GM21529 (cell line): Measurements from ENCODE around the gene TMEM91.

Experiments
- ATAC-seq: cut with Tn5 transposase; IDR thresholded peaks from one replicate; pipeline ENCODE4 v1.9.1; 2021; ENCODE audit not compliant: unreplicated experiment

Gene TMEM91

DNA sequence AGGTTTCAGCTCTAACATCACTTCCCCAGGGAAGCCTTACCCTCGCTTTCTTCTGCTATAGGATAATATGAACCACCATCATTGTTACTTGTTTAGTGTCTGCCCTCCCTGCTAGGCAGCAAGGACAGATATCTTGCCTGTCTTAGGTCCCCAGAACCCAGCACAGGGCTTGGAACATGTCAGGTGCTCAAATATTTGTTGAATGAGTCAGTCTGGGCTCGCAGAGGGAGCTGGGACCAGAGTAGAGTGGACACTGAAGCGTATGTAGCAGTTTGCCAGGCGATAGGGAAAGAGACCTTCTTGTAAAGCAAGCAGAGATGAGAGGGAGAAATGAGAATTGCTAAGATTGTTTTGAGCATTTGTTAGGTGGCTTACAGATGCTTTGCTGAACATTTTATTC lies 33.0 kb downstream of the TMEM91 start:
- no peak for ATAC-seq

DNA sequence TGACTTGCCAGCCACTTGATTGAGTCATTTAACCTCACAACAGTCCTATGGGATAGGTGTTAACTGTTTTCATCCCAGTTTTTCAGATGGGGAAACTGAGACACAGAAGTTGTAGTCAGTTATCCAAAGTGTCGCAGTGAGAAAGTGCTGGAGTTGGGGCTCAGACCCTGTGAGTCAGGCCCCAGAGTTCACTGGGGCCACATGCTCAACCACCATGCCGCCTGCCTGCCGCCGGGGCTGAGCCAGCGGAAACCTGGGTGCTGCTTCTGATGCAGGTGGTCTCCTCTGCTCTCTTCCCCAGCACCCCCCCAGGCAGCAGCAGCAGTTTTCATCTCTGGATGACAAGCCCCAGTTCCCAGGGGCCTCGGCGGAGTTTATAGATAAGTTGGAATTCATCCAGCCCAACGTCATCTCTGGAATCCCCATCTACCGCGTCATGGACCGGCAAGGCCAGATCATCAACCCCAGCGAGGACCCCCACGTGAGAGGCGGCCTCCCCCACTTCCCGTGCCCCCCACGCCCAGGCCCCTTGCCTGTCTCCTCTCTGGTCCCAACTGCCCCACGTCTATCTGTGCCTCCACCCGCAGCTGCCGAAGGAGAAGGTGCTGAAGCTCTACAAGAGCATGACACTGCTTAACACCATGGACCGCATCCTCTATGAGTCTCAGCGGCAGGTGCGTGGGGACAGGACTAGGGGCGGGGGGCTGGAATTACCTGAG lies 34.2 kb downstream of the TMEM91 start:
- ATAC-seq: no peak

DNA sequence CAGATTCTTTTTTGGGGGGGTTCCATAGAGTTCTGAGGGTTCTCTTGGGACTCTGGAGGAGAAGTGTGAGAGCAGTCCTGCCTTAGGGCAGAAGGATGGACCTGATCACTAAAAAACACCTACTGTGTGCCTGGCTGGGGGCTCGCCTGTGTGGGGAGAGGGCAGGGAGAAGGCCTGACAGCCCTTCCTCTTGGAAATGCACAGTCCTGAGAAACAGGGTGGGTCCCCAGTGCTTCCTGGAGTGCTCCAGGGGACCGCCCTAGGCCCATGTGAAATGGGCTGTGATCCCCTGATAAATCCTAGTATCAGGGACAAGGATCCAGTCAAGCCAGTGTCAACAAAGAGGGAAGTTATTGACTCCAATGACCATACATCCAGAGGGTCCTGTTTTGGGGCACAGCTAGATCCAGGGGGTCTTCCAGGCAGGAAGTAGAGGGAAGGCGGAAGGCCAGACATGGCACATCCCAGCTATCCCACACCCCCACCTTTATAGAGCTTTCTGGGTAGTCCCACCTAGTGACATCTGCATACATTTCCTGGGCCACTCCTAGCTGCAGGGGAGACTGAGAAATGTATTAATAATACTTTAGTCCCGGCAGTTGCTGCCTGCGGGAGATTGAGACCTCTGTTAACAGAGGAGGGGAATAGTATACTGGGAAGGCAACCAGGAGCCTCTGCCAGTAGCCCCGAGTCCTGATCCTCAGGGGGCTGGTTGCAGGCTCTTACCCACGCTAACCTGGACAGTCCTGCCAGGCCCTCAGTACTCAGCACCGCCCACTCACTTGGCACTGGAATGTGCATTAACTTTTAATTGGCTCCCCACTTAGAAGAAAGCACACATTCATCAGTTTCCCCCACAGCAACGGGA lies 35.0 kb downstream of the TMEM91 start:
- ATAC-seq: no peak

DNA sequence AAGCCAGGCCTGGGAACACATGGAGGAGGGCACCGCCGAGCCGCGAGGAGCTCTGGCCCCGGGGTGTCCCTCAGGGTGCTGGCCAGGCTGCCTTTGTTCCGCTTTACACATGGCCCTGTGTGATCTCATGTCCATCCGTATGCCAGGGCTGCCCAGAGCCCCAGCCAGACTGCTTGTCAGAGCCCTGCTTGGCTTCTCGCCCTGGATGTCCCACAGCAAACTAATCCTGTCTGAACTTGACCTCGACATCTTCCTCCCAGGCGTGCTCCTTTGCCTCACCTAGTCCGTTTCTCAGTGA lies 35.6 kb downstream of the TMEM91 start:
- ATAC-seq: no peak

DNA sequence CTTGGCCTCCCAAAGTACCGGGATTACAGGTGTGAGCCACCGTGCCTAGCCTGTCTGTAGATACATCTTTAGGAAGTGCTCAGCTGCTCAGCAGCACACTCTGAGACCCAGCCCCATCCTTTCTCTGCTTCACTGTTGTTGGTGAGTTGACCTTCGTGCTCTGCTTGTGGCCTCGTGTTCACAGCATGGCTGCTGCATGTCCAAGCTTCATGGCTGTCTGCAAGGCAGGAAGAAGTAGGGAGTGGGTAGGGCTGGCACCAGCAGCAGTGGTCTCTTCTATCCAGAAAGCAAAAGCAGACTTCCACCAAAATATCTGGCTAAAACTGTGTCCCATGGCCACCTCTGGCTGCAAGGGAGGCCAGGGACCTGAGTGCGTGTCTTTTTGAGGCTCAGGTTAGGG lies 36.6 kb downstream of the TMEM91 start:
- ATAC-seq: no peak

DNA sequence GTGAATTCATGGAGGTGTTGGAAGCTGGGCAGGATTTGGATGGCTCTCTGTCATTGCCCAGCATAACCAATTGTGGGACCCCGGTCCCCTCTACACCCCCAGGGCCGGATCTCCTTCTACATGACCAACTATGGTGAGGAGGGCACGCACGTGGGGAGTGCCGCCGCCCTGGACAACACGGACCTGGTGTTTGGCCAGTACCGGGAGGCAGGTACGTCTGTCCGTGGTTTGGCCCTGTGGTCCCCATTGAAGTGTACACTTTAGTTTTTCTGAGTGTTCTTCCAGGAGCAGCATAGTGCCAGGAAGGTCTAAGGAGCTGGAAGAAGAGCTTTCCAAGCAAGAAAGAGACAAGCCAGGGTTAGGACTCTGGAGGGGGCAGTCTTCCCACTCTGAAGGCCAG lies 37.6 kb downstream of the TMEM91 start:
- no peak for ATAC-seq

DNA sequence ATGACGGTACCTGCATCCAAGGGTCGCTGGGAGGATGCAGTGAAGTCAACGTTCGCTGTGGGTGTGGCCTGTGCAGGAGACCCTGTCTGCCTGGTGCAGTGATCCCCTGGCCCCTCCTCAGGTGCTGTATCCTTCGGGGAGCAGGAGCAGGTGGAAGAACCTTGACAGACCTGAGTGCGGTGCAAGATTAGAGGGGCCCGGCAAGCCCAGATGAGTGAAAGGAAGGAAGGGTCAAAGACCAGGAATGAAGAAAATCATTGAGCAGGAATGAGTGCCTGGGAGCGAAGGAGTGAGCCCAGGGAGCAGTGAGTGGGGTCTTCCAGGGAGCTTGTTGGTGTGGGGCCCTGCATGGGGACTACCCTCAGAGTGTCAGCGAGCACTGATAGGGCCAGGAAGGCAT lies 38.1 kb downstream of the TMEM91 start:
- ATAC-seq: no peak

DNA sequence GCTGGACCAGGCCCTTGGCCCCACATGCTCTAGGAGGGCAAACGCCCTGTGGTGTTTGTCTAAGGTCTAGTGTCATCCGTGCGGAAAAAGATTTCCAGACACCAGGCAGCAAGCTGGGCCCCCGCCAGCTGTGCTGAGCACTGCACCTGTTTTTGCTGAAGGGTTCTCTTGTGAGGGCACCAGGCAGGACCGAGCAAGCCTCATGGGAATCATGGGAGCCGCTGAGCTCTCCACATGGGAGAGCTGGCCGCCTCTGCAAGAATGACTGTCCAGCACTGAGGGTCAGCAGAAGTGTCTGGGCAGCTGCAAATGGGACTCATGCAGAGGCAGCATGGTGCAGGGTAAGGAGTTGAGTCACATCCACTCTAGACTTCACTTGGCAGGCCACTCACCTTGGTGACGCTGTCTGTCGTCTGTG lies 38.8 kb downstream of the TMEM91 start:
- ATAC-seq: no peak

DNA sequence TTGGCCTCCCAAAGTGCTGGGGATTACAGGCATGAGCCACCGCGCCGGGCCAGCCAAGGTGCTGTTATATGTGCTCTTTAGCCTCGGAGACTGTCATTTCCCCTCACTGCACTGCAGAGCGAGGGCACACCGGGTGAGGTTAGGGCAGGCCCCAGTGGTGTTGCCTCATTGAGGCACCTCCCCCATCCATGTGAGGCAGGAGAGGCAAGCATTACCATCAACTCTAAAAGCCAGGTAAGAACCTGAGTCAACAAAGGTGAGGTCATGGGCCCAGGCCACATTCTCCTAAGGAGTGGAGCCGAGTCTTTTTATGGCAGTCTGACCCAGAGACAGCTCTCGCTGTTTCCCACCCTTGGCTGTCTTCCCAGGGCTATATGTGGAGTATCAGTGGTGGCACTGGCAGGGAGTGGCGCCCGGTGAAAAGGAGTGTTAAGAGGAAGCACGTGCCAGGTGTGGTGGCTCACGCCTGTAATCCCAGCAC lies 39.9 kb downstream of the TMEM91 start:
- no peak for ATAC-seq

DNA sequence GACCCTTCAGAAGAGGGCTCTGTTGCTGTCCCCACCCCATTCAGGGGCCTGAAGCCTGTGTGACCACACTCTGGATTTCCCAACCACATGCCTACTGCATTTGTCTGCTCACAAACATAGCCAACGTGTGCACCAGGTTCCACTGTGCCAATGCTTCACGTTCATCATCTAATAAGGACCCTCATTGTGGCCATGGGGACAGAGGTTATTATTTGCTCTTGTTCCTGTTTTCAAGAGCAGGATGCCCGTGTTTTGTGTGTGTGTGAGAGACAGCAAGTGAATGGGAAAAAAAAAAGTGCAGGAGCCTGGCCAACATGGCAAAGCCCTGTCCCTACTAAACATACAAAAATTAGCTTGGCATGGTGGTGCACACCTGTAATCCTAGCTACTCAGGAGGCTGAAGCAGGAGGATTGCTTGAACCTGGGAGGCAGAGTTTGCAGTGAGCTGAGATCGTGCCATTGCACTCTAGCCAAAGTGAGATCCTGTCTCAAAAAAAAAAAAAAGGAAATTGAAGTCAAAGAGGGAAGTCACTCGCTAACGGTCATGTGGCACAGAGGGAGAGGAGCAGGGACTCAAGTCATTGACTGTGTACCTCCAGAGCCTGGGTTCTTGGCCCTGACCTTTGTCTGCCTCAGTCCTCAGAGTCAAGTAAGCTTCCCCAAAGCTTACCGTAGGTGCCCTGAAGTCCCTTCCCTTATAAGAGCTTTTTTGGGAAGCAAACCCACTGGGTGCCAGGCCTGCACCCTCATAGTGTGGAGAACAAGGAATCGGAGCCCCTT lies 44.0 kb downstream of the TMEM91 start:
- ATAC-seq: no peak

DNA sequence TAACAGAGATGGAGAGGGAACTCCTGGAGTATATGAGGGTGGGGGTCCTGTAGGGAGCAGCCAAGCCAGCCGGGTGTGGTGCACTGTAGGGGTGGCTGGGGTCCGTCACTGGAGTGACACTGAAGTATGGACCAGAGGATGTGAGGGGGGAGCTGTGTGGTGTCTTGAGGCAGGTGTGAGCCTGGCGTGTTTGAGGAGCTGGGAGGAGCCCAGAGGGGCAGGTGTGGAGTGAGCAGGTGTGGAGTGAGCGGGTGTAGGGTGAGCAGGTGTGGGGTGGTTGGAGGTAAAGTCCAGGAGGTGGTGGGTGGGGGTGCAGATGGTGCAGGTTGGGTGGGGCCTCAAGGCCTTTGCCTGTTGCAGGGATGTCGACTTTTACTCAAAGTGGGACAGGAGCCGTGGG lies 45.0 kb downstream of the TMEM91 start:
- ATAC-seq: no peak

DNA sequence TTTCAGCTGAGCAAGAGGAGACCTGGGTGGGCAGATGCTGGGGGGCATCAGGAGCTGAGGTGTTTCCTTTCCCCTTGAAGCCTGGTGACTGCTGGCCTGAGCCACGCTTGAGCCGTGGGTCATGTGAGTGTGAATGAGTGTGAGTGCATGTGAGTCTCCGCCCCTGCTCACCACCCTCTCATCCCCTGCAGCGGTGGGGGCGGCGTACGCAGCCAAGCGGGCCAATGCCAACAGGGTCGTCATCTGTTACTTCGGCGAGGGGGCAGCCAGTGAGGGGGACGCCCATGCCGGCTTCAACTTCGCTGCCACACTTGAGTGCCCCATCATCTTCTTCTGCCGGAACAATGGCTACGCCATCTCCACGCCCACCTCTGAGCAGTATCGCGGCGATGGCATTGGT lies 45.6 kb downstream of the TMEM91 start:
- no peak for ATAC-seq

DNA sequence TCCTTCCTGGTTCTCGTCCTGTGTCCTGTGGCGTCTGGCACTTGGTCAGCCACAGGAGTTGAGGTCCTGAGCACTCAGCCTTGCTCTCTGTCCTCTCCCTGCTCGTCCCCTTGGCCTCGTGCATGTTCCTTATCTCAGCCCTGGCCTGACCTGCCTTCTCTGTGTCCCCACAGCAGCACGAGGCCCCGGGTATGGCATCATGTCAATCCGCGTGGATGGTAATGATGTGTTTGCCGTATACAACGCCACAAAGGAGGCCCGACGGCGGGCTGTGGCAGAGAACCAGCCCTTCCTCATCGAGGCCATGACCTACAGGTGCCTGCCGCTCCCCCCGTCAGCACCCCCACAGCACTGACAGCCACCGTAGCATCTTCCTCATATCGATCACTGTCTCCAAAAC lies 46.1 kb downstream of the TMEM91 start:
- no peak for ATAC-seq

DNA sequence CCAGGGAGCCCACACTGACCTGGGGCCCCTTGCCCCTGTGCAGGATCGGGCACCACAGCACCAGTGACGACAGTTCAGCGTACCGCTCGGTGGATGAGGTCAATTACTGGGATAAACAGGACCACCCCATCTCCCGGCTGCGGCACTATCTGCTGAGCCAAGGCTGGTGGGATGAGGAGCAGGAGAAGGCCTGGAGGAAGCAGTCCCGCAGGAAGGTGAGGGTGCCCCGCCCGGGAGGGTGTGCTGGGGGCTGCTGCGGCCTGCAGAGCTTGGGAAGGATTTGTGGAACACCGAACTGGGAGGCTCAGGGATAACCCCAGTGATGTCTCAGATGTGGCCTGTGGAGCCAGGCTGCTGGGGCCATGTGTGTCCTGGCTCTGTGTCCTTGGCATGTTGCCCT lies 46.6 kb downstream of the TMEM91 start:
- ATAC-seq: no peak

DNA sequence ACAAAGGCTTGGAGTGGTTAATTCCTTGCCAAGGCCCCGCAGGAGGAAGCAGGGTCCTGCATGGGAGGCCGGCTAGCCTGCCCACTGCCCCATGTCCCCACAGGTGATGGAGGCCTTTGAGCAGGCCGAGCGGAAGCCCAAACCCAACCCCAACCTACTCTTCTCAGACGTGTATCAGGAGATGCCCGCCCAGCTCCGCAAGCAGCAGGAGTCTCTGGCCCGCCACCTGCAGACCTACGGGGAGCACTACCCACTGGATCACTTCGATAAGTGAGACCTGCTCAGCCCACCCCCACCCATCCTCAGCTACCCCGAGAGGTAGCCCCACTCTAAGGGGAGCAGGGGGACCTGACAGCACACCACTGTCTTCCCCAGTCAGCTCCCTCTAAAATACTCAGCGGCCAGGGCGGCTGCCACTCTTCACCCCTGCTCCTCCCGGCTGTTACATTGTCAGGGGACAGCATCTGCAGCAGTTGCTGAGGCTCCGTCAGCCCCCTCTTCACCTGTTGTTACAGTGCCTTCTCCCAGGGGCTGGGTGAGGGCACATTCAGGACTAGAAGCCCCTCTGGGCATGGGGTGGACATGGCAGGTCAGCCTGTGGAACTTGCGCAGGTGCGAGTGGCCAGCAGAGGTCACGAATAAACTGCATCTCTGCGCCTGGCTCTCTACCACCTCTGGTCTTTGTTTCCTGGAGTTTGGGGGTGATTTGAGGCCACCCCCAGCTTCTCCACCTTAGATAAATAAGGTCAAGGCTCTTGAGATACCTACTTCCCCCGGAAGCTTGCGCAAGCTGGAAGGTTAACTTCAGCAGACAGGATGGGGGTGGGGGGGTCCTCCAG lies 48.2 kb downstream of the TMEM91 start:
- no peak for ATAC-seq

DNA sequence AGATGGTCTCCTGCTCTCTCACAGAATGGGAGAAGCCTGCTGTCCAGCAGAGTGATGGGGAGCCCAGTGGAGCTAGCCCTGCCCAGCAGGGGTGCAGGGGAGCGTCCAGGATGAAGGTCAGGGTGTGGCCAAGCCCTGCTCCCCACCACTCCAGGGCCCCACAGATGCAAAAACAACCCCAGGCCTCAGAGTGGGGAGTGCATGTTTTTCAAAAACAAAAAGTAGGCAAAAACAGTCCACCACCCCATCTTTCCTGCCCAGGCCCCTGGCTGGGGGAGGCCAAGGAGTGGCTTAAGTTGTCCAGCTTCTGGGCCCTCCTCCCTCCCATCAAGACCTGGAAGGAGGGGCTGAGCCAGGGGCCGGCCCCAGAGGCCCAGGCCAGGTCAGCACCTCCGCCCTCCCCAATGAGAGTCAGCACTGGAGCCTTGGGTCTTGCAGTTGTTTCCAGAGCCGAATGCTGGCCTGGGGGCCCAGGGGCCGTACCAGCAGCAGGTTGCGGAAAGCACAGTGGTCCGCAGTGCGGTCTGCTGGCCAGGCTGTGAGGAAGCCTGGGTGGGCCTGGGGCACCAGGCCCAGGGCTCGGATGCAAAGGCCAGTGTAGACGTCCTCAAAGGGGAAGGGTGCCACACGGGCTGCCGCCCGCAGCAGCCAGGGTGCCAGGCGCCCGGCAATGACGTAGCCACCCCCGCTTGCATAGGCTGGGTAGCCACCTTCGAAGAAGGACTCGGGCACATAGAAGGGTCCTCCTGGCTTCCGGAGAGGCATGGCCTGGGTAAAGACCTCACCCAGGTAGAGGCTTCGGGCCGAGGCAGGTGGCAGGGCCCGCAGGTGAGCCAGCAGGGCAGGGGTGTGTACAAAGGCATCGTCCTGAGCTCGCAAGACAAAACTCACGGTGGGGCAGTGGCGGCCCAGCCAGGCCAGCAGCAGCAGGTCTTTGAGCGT lies 49.1 kb downstream of the TMEM91 start:
- no peak for ATAC-seq

DNA sequence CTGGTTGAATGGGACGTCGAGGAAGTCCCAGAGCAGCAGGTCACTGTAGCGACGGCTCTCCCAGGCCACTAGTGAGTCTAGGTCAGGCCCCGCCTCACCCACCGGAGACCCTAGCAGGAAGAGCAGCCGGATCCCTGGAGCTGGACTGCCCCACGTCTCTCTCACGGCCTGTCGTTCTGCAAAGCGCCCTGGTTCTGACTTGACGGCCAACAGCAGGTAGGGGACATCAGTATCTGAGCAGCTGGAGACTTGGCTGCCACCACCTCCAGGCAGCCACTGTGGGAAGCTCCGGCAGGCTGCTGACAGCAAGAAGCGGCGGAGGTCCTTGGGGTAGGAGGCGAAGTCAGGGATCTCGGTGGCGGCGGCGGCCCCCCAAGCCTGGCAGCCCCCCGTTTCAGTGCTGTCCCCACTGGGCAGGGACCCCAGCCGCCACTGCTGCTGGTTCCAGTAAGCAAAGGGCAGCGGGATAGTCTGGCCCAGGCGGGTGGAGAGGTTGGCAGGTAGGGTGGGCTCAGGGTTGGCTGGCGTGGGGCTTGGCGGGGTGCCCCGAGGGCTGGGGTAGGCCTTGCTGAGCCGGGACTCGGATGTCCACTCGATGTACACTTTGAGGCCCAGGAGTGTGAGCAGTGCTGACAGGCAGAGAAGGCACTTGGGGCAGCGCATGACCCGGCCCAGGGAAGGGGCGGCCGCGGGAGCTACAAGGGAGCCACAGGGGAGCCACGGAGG lies 49.9 kb downstream of the TMEM91 start:
- ATAC-seq: no peak

DNA sequence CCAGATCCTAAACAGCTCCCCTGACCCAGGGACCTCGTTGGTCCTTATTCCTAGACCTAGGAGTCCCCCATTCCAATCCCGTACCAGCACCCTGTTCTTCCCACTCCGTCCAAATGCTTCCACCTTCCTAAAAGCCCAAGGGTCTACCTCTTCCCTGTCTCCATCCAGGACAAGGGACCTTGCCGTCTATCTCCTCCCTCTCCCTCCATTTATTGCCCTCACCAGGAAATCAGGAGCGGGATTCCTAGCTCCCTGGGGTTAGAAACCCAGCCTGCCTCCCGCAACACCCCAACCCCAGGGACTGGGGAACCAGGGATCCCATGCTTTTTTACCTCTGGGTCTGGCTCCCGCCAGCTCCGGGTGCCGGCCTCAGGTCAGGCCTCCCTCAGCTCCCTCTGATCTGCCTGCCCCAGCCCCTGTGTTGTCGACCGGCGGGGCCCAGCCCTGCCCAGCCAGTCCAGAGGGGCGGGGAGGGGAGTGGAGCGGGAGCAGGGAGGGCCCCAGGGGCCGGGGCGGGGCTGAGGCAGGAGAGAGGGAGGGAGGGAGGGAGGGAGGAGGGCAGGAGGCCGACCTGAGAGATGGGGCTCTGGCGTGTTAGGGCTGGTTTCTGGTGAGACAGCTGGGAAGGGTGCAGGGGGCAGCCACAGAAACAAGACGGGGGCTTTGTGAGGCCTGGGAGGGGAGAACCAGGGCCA lies 50.8 kb downstream of the TMEM91 start, which contains the start of gene B3GNT8:
Gene B3GNT8, minus strand, starts transcription at position 423 of the 695 bp plus-strand sequence. CDS start 596 bp downstream, outside the sequence.
- ATAC-seq: no peak
